Measurements from ENCODE around the gene SPAG6. TPM values are rescaled to one million over a fixed set of nuclear protein-coding genes. Genes with fewer than 3 reads are reported as not detected.

The SPAG6 gene
- total RNA-seq, 2 experiments from 2014 or later: not detected

DNA sequence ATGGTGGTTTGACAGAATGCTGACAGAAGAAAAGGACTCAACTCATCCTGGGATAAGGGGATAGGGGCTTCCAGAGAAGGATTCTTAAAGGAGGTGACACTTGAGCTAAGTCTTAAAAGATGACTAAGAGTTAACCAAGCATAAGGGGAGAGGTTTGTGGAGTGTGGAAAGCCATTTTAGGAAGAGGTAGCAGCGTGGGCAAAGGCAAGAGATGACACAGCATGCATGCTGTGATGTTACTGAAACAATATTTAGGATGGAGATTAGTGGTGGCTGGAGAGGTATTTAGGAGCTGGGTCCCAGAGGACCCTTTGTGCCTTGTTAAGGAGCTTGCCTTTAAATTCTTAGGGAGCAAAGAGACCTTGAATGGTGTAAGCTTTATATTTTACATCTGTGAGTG lies 65.1 kb downstream of the SPAG6 start:
- Mint-ChIP-seq H3K9me3 (no peaks in the 10 kb centered on the region), H3K27me3 (peaks cover 14% of the 10 kb centered on the region), H3K36me3 (ENCODE audit: low read depth) (no peaks in the 10 kb centered on the region), H3K4me1 (ENCODE audit: low read depth) (no peaks in the 10 kb centered on the region), H3K27ac (no peak overlapping the region), H3K4me3 (no peak overlapping the region)
- ATAC-seq (ENCODE audit: poor library complexity): no peak
- TF ChIP-seq, protein P1, sequence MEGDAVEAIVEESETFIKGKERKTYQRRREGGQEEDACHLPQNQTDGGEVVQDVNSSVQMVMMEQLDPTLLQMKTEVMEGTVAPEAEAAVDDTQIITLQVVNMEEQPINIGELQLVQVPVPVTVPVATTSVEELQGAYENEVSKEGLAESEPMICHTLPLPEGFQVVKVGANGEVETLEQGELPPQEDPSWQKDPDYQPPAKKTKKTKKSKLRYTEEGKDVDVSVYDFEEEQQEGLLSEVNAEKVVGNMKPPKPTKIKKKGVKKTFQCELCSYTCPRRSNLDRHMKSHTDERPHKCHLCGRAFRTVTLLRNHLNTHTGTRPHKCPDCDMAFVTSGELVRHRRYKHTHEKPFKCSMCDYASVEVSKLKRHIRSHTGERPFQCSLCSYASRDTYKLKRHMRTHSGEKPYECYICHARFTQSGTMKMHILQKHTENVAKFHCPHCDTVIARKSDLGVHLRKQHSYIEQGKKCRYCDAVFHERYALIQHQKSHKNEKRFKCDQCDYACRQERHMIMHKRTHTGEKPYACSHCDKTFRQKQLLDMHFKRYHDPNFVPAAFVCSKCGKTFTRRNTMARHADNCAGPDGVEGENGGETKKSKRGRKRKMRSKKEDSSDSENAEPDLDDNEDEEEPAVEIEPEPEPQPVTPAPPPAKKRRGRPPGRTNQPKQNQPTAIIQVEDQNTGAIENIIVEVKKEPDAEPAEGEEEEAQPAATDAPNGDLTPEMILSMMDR (IDR thresholded peaks at IDR 0.05): no peak
- intact Hi-C loops (cut with DNase I, micrococcal nuclease): no loop called here
- Histone ChIP-seq H3K9me3 (ENCODE audit: control insufficient read depth in 1 of 2, insufficient read depth in 1 of 2, low read length in 2 of 2) (no peaks in the 10 kb centered on the region), H3K4me1 (ENCODE audit: insufficient read depth, low read length) (no peaks in the 10 kb centered on the region), H3K27ac (ENCODE audit: low read depth in 1 of 2, low read length in 2 of 2) (no peak overlapping the region), H3K36me3 (ENCODE audit: insufficient read depth, low read length) (no peaks in the 10 kb centered on the region), H3K4me3 (ENCODE audit: low read length) (no peak overlapping the region), H3K27me3 (ENCODE audit: control insufficient read depth in 1 of 2, insufficient read depth in 2 of 2, low read length in 2 of 2) (peaks cover 3 to 6% of the 10 kb centered on the region in 2 experiments)
- ChIA-PET CTCF (no interaction called here), POLR2A (no interaction called here)
- no peak for DNase-seq

- H3K27me3 ChIP-seq (ENCODE audit: control insufficient read depth in 1 of 2, insufficient read depth in 2 of 2, low read length in 2 of 2): peaks cover 3 to 6% of the 10 kb centered on the region in 2 experiments
- Mint-ChIP-seq H3K27ac (no peak overlapping the region), H3K9me3 (no peaks in the 10 kb centered on the region), H3K36me3 (ENCODE audit: low read depth) (no peaks in the 10 kb centered on the region), H3K27me3 (peaks cover 14% of the 10 kb centered on the region), H3K4me3 (no peak overlapping the region), H3K4me1 (ENCODE audit: low read depth) (no peaks in the 10 kb centered on the region)
- no peak overlapping the region for H3K27ac ChIP-seq (ENCODE audit: low read depth in 1 of 2, low read length in 2 of 2)
- POLR2A ChIA-PET: no interaction called here
- CTCF ChIA-PET: no interaction called here
- H3K9me3 ChIP-seq (ENCODE audit: control insufficient read depth in 1 of 2, insufficient read depth in 1 of 2, low read length in 2 of 2): no peaks in the 10 kb centered on the region
- H3K4me1 ChIP-seq (ENCODE audit: insufficient read depth, low read length): no peaks in the 10 kb centered on the region
- no peaks in the 10 kb centered on the region for H3K36me3 ChIP-seq (ENCODE audit: insufficient read depth, low read length)
- H3K4me3 ChIP-seq (ENCODE audit: low read length): no peak overlapping the region
- TF ChIP-seq, protein P1 (IDR thresholded peaks at IDR 0.05): no peak
- intact Hi-C loops (cut with DNase I, micrococcal nuclease): no loop called here
- DNase-seq (no peak), ATAC-seq (ENCODE audit: poor library complexity) (no peak)
Measured at GRCh38 chr10:22410846-22411245, 65.5 kb downstream of the SPAG6 start.

- POLR2A ChIA-PET: interaction anchor here (2.4 kb wide), 1 partner anchor 23 kb away, joined by 8 read pairs; no protein-coding TSS in a partner anchor
- H3K27me3 Mint-ChIP-seq: peaks cover 10% of the 10 kb centered on the region
- intact Hi-C loops (cut with DNase I, micrococcal nuclease): no loop called here
- no peaks in the 10 kb centered on the region for H3K36me3 Mint-ChIP-seq (ENCODE audit: low read depth)
- no peak overlapping the region for H3K27ac Mint-ChIP-seq
- Histone ChIP-seq H3K27ac (ENCODE audit: low read depth in 1 of 2, low read length in 2 of 2) (no peak overlapping the region), H3K36me3 (ENCODE audit: insufficient read depth, low read length) (no peaks in the 10 kb centered on the region), H3K4me1 (ENCODE audit: insufficient read depth, low read length) (no peaks in the 10 kb centered on the region), H3K27me3 (ENCODE audit: control insufficient read depth in 1 of 2, insufficient read depth in 2 of 2, low read length in 2 of 2) (peaks cover 3 to 6% of the 10 kb centered on the region in 2 experiments), H3K9me3 (ENCODE audit: control insufficient read depth in 1 of 2, insufficient read depth in 1 of 2, low read length in 2 of 2) (no peaks in the 10 kb centered on the region), H3K4me3 (ENCODE audit: low read length) (no peak overlapping the region)
- H3K9me3 Mint-ChIP-seq: no peaks in the 10 kb centered on the region
- TF ChIP-seq, protein P1 (IDR thresholded peaks at IDR 0.05): no peak
- DNase-seq (no peak), ATAC-seq (ENCODE audit: poor library complexity) (no peak)
- no peak overlapping the region for H3K4me3 Mint-ChIP-seq
- CTCF ChIA-PET: no interaction called here
- no peaks in the 10 kb centered on the region for H3K4me1 Mint-ChIP-seq (ENCODE audit: low read depth)
Measured at GRCh38 chr10:22414146-22414545, 68.8 kb downstream of the SPAG6 start.

Measured in CD4-positive, alpha-beta T cell (primary cell).